ENCODE data around the gene GRB10.

GRB10 gene

DNA sequence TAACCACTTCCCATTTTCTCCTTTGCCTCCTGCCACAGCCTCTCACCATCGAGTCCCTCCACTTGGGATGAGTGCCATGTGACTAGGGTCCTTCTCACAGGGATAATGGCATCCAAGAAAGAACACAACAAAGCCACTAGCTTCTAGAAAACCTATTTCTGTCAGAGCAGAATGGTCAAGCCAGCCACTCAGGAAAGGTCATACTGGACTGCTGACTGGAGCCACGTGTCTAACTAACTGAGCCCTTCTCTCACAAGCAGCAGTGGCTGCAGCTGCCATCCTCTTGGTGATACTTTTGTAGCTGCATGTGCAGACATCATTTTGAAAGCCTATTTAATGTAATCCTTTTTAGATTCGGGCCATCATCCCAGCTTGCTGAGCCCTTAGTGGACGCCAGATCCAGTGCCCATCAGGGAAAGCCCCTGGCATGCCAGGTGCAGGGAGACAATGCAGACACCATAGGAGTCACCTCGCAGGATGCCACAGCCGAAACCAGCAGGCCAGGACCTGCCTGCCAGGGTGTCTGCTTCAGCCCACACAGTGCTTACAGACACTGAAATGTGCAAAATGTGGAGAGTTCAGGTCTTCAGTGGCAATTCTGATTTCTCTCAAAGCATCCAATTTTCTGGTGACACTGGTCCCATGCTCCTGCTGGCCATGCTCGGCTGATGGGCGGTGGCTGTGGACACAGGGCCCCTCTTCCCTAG lies 119.1 kb downstream of the GRB10 start:
- Histone ChIP-seq H3K36me3 (ENCODE audit: control insufficient read depth, insufficient read depth, low read length) (no peaks in the 10 kb centered on the region), H3K79me2 (no peaks in the 10 kb centered on the region), H3K4me3 (ENCODE audit: low read depth, low read length) (no peak overlapping the region), H3K27ac (no peak overlapping the region), H3K27me3 (ENCODE audit: control insufficient read depth, insufficient read depth, low read length) (no peaks in the 10 kb centered on the region), H2AFZ (no peak overlapping the region), H3K4me1 (no peaks in the 10 kb centered on the region), H3K4me2 (ENCODE audit: low read length) (no peak overlapping the region), H3K9me3 (ENCODE audit: control insufficient read depth, low read length) (no peaks in the 10 kb centered on the region), H3K9ac (no peak overlapping the region)
- TF ChIP-seq, protein P1, sequence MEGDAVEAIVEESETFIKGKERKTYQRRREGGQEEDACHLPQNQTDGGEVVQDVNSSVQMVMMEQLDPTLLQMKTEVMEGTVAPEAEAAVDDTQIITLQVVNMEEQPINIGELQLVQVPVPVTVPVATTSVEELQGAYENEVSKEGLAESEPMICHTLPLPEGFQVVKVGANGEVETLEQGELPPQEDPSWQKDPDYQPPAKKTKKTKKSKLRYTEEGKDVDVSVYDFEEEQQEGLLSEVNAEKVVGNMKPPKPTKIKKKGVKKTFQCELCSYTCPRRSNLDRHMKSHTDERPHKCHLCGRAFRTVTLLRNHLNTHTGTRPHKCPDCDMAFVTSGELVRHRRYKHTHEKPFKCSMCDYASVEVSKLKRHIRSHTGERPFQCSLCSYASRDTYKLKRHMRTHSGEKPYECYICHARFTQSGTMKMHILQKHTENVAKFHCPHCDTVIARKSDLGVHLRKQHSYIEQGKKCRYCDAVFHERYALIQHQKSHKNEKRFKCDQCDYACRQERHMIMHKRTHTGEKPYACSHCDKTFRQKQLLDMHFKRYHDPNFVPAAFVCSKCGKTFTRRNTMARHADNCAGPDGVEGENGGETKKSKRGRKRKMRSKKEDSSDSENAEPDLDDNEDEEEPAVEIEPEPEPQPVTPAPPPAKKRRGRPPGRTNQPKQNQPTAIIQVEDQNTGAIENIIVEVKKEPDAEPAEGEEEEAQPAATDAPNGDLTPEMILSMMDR (IDR thresholded peaks at IDR 0.05): no peak

- TF ChIP-seq, protein P1 (IDR thresholded peaks at IDR 0.05): no peak
- no peak overlapping the region for H3K27ac ChIP-seq
- H3K4me1 ChIP-seq: no peaks in the 10 kb centered on the region
- no peak overlapping the region for H3K4me2 ChIP-seq (ENCODE audit: low read length)
- no peak overlapping the region for H3K4me3 ChIP-seq (ENCODE audit: low read depth, low read length)
- H2AFZ ChIP-seq: no peak overlapping the region
- H3K9ac ChIP-seq: no peak overlapping the region
- H3K36me3 ChIP-seq (ENCODE audit: control insufficient read depth, insufficient read depth, low read length): no peaks in the 10 kb centered on the region
- H3K27me3 ChIP-seq (ENCODE audit: control insufficient read depth, insufficient read depth, low read length): no peaks in the 10 kb centered on the region
- H3K9me3 ChIP-seq (ENCODE audit: control insufficient read depth, low read length): no peaks in the 10 kb centered on the region
- no peaks in the 10 kb centered on the region for H3K79me2 ChIP-seq
Measured at GRCh38 chr7:50662996-50663395, 119.7 kb downstream of the GRB10 start.

DNA sequence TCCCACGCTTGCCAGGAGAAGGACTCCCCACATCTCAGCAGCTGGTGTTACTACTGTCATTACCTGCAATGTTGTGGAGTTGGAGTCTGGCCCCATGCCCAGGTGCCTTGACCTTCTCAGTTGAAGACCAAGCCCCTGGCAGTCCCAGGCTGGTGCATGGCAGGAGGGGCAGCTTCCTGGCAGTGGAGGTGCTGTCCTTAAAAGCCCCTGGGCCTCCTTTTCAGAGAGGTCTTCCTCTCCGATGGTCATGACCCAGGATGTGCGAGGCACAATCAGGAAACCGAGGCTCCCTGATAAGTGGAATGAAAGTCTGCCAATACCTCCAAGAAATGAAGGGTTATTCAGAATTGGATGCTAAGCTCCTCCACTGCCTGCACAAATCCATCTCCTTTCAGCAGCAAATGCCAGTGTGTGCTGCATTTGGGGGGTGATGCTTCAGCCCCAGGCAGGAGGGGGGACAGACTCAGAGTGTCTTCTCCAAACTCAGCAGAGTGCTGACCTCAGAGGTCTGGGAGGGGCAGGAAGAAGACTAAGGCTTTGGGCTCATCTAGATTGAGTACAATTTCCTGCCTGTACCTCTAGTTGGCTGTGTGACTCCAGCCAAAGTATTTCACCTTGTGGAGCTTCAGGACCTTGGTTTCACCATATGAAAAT lies 120.5 kb downstream of the GRB10 start:
- Histone ChIP-seq H3K27me3 (ENCODE audit: control insufficient read depth, insufficient read depth, low read length) (no peaks in the 10 kb centered on the region), H3K4me3 (ENCODE audit: low read depth, low read length) (no peak overlapping the region), H3K79me2 (no peaks in the 10 kb centered on the region), H3K4me2 (ENCODE audit: low read length) (no peak overlapping the region), H3K27ac (no peak overlapping the region), H3K4me1 (no peaks in the 10 kb centered on the region), H2AFZ (no peak overlapping the region), H3K9ac (no peak overlapping the region), H3K36me3 (ENCODE audit: control insufficient read depth, insufficient read depth, low read length) (no peaks in the 10 kb centered on the region), H3K9me3 (ENCODE audit: control insufficient read depth, low read length) (no peaks in the 10 kb centered on the region)
- TF ChIP-seq, protein P1 (IDR thresholded peaks at IDR 0.05): no peak

DNA sequence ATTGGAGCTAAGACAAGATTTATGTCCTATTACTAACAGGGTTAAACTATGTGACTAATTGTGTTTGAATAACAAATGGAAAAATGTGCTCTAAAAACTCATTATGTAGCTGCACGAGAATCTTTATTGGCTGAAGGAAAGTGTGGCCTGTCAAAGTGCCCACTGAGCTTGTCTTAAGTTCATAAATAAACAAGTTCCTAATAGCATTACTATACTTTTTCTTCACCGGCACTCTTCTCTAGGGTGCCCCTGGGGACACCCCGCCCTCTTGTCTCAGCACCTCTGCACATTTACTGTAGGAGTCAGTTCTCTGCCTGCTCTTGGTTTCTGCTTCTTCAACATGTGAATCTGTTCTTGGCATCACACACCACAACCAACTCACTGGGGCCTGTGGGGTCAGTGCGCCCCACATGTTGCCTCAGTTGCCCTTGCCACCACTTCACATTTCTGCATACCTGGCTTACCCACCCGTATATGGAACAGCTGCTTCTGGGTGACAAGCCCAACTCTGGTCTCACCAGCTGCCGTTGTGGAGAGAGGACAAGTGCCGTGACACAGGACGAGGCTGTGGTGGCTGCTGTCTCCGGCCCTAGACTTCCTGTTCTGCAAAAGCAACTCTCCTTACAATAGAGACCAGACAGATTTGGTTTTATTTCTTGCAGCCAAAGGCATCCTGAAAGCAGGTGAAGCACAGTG lies 121.2 kb downstream of the GRB10 start:
- TF ChIP-seq, protein P1 (IDR thresholded peaks at IDR 0.05): no peak
- H3K9me3 ChIP-seq (ENCODE audit: control insufficient read depth, low read length): no peaks in the 10 kb centered on the region
- H2AFZ ChIP-seq: no peak overlapping the region

More for the DNA sequence above, 121.2 kb downstream of the GRB10 start:
- Histone ChIP-seq H3K36me3 (ENCODE audit: control insufficient read depth, insufficient read depth, low read length) (no peaks in the 10 kb centered on the region), H3K4me3 (ENCODE audit: low read depth, low read length) (no peak overlapping the region), H3K4me1 (no peaks in the 10 kb centered on the region), H3K27me3 (ENCODE audit: control insufficient read depth, insufficient read depth, low read length) (no peaks in the 10 kb centered on the region), H3K9ac (no peak overlapping the region), H3K4me2 (ENCODE audit: low read length) (no peak overlapping the region), H3K79me2 (no peaks in the 10 kb centered on the region), H3K27ac (no peak overlapping the region)
